Measurements from ENCODE around the gene MDM2. TPM values are rescaled to one million over a fixed set of nuclear protein-coding genes. Genes with fewer than 3 reads are reported as not detected.

Gene MDM2
- polyA plus RNA-seq, 3 donors, result 16.2 to 39.9 (median 27.6) TPM

DNA sequence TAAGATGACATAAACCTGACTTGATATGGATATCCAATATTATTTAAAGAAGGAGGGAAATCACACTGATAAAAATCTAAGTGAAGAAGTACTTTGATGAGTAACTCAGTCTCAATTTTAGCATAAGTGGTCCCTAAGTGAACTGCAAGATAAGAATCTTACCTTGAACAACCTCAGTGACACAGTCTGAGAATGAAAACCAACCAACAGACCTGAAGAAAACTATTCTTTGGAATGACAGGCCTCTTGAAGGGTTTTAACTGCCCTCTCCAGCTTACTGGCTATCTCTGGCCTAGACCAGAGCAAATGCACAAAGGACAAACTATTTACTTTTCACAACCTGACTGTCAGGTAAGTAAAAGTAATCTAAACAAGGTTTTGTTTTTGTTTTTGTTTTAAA is 80.3 kb downstream of the MDM2 start:
- no peak overlapping the region for H3K4me3 ChIP-seq (replicated peaks in 1 of 3; ENCODE audit: low read depth in 2 of 3, low read length in 3 of 3)
- no peak overlapping the region for H3K4me2 ChIP-seq (replicated peaks; ENCODE audit: extremely low read depth, low read length, poor library complexity, severe bottlenecking)
- intact Hi-C loops (cut with micrococcal nuclease), result no loop called here
- no peaks in the 10 kb centered on the region for H3K79me2 ChIP-seq (ENCODE audit: insufficient read depth, low read length)
- DNase-seq, result no peak
- Mint-ChIP-seq H3K36me3 (peaks cover 19 to 23% of the 10 kb centered on the region in 2 donors), H3K4me1 (peaks cover 4% of the 10 kb centered on the region), H3K27me3 (ENCODE audit: low read depth in 3 of 3) (peaks cover 0 to 2% (median 0%) of the 10 kb centered on the region in 3 donors), H3K9me3 (peaks cover 0 to 2% (median 0%) of the 10 kb centered on the region in 7 donors), H3K27ac (no peak overlapping the region), H3K4me3 (no peak overlapping the region)
- H3K9me3 ChIP-seq (replicated peaks in 1 of 2; ENCODE audit: control insufficient read depth in 1 of 2, insufficient read depth in 1 of 2, low read length in 2 of 2), result no peaks in the 10 kb centered on the region
- TF ChIP-seq, protein P1, sequence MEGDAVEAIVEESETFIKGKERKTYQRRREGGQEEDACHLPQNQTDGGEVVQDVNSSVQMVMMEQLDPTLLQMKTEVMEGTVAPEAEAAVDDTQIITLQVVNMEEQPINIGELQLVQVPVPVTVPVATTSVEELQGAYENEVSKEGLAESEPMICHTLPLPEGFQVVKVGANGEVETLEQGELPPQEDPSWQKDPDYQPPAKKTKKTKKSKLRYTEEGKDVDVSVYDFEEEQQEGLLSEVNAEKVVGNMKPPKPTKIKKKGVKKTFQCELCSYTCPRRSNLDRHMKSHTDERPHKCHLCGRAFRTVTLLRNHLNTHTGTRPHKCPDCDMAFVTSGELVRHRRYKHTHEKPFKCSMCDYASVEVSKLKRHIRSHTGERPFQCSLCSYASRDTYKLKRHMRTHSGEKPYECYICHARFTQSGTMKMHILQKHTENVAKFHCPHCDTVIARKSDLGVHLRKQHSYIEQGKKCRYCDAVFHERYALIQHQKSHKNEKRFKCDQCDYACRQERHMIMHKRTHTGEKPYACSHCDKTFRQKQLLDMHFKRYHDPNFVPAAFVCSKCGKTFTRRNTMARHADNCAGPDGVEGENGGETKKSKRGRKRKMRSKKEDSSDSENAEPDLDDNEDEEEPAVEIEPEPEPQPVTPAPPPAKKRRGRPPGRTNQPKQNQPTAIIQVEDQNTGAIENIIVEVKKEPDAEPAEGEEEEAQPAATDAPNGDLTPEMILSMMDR (IDR thresholded peaks at IDR 0.05), result no peak
- no peaks in the 10 kb centered on the region for H3K27me3 ChIP-seq (ENCODE audit: control insufficient read depth in 2 of 2, insufficient read depth in 2 of 2, low read length in 2 of 2)
- no peaks in the 10 kb centered on the region for H4K20me1 ChIP-seq (ENCODE audit: insufficient read depth, low read length)
- H2AFZ ChIP-seq (ENCODE audit: insufficient read depth, low read depth, low read length, poor library complexity, severe bottlenecking), result no peak overlapping the region
- H3K27ac ChIP-seq (ENCODE audit: low read depth in 1 of 2, low read length in 2 of 2), result no peak overlapping the region
- H3K4me1 ChIP-seq (ENCODE audit: control insufficient read depth in 1 of 2, insufficient read depth in 2 of 2, low read length in 2 of 2), result no peaks in the 10 kb centered on the region
- H3K36me3 ChIP-seq (replicated peaks in 1 of 2; ENCODE audit: control insufficient read depth in 1 of 2, insufficient read depth in 2 of 2, low read length in 2 of 2), result peaks cover 8 to 24% of the 10 kb centered on the region in 2 donors
- H3K9ac ChIP-seq (ENCODE audit: insufficient read depth, low read length, poor library complexity, severe bottlenecking), result no peak overlapping the region

DNA sequence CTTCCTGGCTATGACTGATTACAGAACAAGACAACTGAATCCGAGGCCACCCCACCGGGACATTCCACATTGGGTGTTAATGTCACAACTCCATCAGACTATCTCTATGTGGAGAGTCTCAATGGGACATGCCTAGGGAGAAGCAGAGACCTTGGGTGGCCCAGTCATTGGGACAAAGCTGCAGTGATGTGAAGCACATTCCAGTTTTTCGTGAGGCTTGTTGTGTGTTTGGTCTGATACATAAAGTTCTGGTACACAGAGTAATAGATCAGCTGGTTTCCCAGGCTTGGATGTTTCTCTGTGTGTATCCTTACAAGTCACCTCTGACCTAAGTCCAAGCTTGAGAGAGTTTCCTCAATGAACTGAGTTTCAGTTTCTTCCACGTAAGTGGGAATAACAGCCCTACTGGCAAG is 82.7 kb downstream of the MDM2 start:
- no peaks in the 10 kb centered on the region for H4K20me1 ChIP-seq (ENCODE audit: insufficient read depth, low read length)
- no peaks in the 10 kb centered on the region for H3K27me3 ChIP-seq (ENCODE audit: control insufficient read depth in 2 of 2, insufficient read depth in 2 of 2, low read length in 2 of 2)
- Mint-ChIP-seq H3K27ac (peak overlapping the region in 1 of 7 donors; percentile 11), H3K36me3 (peaks cover 9 to 12% of the 10 kb centered on the region in 2 donors), H3K27me3 (ENCODE audit: low read depth in 3 of 3) (peaks cover 0 to 2% (median 0%) of the 10 kb centered on the region in 3 donors), H3K9me3 (peaks cover 0 to 2% (median 0%) of the 10 kb centered on the region in 7 donors), H3K4me1 (peaks cover 7% of the 10 kb centered on the region), H3K4me3 (no peak overlapping the region)
- H3K4me3 ChIP-seq (replicated peaks in 1 of 3; ENCODE audit: low read depth in 2 of 3, low read length in 3 of 3), result no peak overlapping the region
- no peak overlapping the region for H3K9ac ChIP-seq (ENCODE audit: insufficient read depth, low read length, poor library complexity, severe bottlenecking)
- 77% methylated on average over 3 of the region's 4 CpGs for WGBS (ENCODE audit: insufficient coverage)
- no peak for DNase-seq
- no peak overlapping the region for H3K4me2 ChIP-seq (replicated peaks; ENCODE audit: extremely low read depth, low read length, poor library complexity, severe bottlenecking)
- intact Hi-C loops (cut with micrococcal nuclease), result no loop called here
- H3K79me2 ChIP-seq (ENCODE audit: insufficient read depth, low read length), result no peaks in the 10 kb centered on the region
- peaks cover 0 to 2% of the 10 kb centered on the region in 2 donors for H3K36me3 ChIP-seq (replicated peaks in 1 of 2; ENCODE audit: control insufficient read depth in 1 of 2, insufficient read depth in 2 of 2, low read length in 2 of 2)
- no peaks in the 10 kb centered on the region for H3K9me3 ChIP-seq (replicated peaks in 1 of 2; ENCODE audit: control insufficient read depth in 1 of 2, insufficient read depth in 1 of 2, low read length in 2 of 2)
- TF ChIP-seq, protein P1 (IDR thresholded peaks at IDR 0.05), result no peak
- no peak overlapping the region for H2AFZ ChIP-seq (ENCODE audit: insufficient read depth, low read depth, low read length, poor library complexity, severe bottlenecking)
- no peaks in the 10 kb centered on the region for H3K4me1 ChIP-seq (ENCODE audit: control insufficient read depth in 1 of 2, insufficient read depth in 2 of 2, low read length in 2 of 2)
- no peak overlapping the region for H3K27ac ChIP-seq (ENCODE audit: low read depth in 1 of 2, low read length in 2 of 2)
